ENCODE results near the gene MTIF3. TPM values are rescaled to one million over a fixed set of nuclear protein-coding genes. Genes with fewer than 3 reads are reported as not detected.

MTIF3 gene
- polyA plus RNA-seq, 3 donors: 61.6 to 135 (median 86.6) TPM

DNA sequence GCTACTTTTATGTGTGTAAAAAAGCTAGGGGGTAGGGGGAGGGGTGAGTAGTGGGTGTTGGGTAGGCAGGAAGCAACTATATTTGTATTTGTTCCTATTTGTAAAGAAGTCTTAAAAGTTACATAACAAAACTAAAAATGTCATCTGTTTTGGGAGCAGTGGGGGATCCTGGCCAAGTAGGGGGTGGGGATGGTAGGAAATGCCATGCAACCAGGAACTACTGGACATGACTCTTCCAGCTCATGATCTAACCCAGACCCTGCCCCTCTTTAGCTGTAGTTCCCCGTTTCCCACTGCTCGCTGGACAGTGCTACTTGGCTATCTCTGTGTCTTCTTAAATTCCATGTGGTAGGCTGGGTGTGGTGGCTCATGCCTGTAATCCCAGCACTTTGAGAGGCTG, 22.7 kb downstream of the MTIF3 start:
- H3K27ac Mint-ChIP-seq: peak overlapping the region; percentile 92 to 99 (median 98)
- Histone ChIP-seq H3K9ac (ENCODE audit: insufficient read depth, low read length, poor library complexity, severe bottlenecking) (no peak overlapping the region), H3K4me3 (replicated peaks in 1 of 3; ENCODE audit: low read depth in 2 of 3, low read length in 3 of 3) (peak overlapping the region in 1 of 3 experiments; percentile 80), H4K20me1 (ENCODE audit: insufficient read depth, low read length) (peaks cover 16% of the 10 kb centered on the region), H2AFZ (ENCODE audit: insufficient read depth, low read depth, low read length, poor library complexity, severe bottlenecking) (peak overlapping the region; percentile 4), H3K27me3 (ENCODE audit: control insufficient read depth in 2 of 2, insufficient read depth in 2 of 2, low read length in 2 of 2) (no peaks in the 10 kb centered on the region), H3K79me2 (ENCODE audit: insufficient read depth, low read length) (peaks cover 45% of the 10 kb centered on the region), H3K4me2 (replicated peaks; ENCODE audit: extremely low read depth, low read length, poor library complexity, severe bottlenecking) (peak overlapping the region; percentile 77), H3K27ac (ENCODE audit: low read depth in 1 of 2, low read length in 2 of 2) (peak overlapping the region; percentile 70 to 94), H3K36me3 (replicated peaks in 1 of 2; ENCODE audit: control insufficient read depth in 1 of 2, insufficient read depth in 2 of 2, low read length in 2 of 2) (peaks cover 43 to 46% of the 10 kb centered on the region in 2 donors), H3K4me1 (ENCODE audit: control insufficient read depth in 1 of 2, insufficient read depth in 2 of 2, low read length in 2 of 2) (peaks cover 45 to 51% of the 10 kb centered on the region in 2 donors), H3K9me3 (replicated peaks in 1 of 2; ENCODE audit: control insufficient read depth in 1 of 2, insufficient read depth in 1 of 2, low read length in 2 of 2) (no peaks in the 10 kb centered on the region)
- H3K4me1 Mint-ChIP-seq: peaks cover 40% of the 10 kb centered on the region
- H3K9me3 Mint-ChIP-seq: no peaks in the 10 kb centered on the region
- H3K27me3 Mint-ChIP-seq (ENCODE audit: low read depth in 3 of 3): peaks cover 0 to 1% (median 0%) of the 10 kb centered on the region in 3 donors
- no CpG with 5 or more reads among the region's 2 CpGs for WGBS (ENCODE audit: insufficient coverage)
- H3K4me3 Mint-ChIP-seq: peak overlapping the region; percentile 67 to 74
- DNase-seq: peak; percentile 53 to 69 (median 59)
- TF ChIP-seq, protein P1, sequence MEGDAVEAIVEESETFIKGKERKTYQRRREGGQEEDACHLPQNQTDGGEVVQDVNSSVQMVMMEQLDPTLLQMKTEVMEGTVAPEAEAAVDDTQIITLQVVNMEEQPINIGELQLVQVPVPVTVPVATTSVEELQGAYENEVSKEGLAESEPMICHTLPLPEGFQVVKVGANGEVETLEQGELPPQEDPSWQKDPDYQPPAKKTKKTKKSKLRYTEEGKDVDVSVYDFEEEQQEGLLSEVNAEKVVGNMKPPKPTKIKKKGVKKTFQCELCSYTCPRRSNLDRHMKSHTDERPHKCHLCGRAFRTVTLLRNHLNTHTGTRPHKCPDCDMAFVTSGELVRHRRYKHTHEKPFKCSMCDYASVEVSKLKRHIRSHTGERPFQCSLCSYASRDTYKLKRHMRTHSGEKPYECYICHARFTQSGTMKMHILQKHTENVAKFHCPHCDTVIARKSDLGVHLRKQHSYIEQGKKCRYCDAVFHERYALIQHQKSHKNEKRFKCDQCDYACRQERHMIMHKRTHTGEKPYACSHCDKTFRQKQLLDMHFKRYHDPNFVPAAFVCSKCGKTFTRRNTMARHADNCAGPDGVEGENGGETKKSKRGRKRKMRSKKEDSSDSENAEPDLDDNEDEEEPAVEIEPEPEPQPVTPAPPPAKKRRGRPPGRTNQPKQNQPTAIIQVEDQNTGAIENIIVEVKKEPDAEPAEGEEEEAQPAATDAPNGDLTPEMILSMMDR (IDR thresholded peaks at IDR 0.05): no peak
- peaks cover 38 to 52% of the 10 kb centered on the region in 2 donors for H3K36me3 Mint-ChIP-seq
- intact Hi-C loops (cut with micrococcal nuclease): loop anchor here in 1 of 2 donors (2.0 to 10.0 kb wide), 3 partner anchors 23 to 197 kb away; partner anchors contain the start of genes LNX2, MTIF3, POLR1D and RPL21

DNA sequence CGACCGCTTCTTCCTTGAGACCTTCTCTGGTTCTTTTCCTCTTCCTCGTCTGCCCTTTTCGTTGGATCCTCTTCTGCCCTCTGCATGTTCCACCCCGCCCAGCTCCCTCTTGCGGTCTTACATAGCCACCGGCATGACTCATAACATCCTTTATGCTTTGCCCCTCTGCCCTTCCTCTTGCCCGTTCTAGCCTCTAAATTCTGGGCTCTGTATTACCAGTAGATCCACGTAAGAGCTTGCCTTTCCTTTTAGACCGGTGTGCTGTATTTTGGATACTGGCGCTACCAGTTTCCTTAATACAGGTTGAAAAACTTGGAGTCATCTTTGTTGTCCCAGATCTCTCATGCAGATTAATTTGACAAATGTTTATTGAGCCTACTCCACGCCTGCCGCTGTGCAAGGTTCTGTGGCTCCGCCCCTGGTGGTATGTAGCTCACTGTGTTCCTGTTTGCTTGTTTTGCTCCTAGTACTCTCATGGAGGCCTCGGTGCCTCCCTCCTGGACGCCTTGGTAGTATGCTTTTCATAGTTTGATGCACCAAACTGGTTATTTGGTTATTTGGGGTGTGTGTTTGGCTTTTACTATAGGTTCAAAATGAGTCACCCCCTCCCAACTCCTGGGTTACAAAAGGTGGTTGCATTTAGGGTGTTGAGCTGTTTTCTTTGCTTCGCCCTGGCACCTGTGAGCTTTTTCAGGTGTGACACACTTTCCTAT, 24.3 kb downstream of the MTIF3 start:
- DNase-seq: peak; percentile 91 to 95 (median 94)
- H3K27ac ChIP-seq (ENCODE audit: low read depth in 1 of 2, low read length in 2 of 2): peak overlapping the region; percentile 86 to 94
- 2% methylated on average over 12 of the region's 17 CpGs for WGBS (ENCODE audit: insufficient coverage)
- TF ChIP-seq, protein P1 (IDR thresholded peaks at IDR 0.05): peak; percentile 26
- peaks cover 45 to 51% of the 10 kb centered on the region in 2 donors for H3K4me1 ChIP-seq (ENCODE audit: control insufficient read depth in 1 of 2, insufficient read depth in 2 of 2, low read length in 2 of 2)
- H3K9ac ChIP-seq (ENCODE audit: insufficient read depth, low read length, poor library complexity, severe bottlenecking): peak overlapping the region; percentile 71
- intact Hi-C loops (cut with micrococcal nuclease): loop anchor here in 1 of 2 donors (2.0 to 10.0 kb wide), 4 partner anchors 25 to 199 kb away; partner anchors contain the start of genes LNX2, MTIF3, POLR1D and RPL21
- peaks cover 25 to 39% of the 10 kb centered on the region in 2 donors for H3K36me3 Mint-ChIP-seq
- H3K9me3 Mint-ChIP-seq: no peaks in the 10 kb centered on the region
- peaks cover 27 to 31% of the 10 kb centered on the region in 2 donors for H3K36me3 ChIP-seq (replicated peaks in 1 of 2; ENCODE audit: control insufficient read depth in 1 of 2, insufficient read depth in 2 of 2, low read length in 2 of 2)
- H4K20me1 ChIP-seq (ENCODE audit: insufficient read depth, low read length): peaks cover 13% of the 10 kb centered on the region
- H2AFZ ChIP-seq (ENCODE audit: insufficient read depth, low read depth, low read length, poor library complexity, severe bottlenecking): peak overlapping the region; percentile 50
- H3K9me3 ChIP-seq (replicated peaks in 1 of 2; ENCODE audit: control insufficient read depth in 1 of 2, insufficient read depth in 1 of 2, low read length in 2 of 2): no peaks in the 10 kb centered on the region
- H3K4me3 Mint-ChIP-seq: peak overlapping the region; percentile 74 to 93
- no peaks in the 10 kb centered on the region for H3K27me3 ChIP-seq (ENCODE audit: control insufficient read depth in 2 of 2, insufficient read depth in 2 of 2, low read length in 2 of 2)
- H3K27me3 Mint-ChIP-seq (ENCODE audit: low read depth in 3 of 3): peaks cover 0 to 2% (median 1%) of the 10 kb centered on the region in 3 donors
- H3K4me3 ChIP-seq (replicated peaks in 1 of 3; ENCODE audit: low read depth in 2 of 3, low read length in 3 of 3): peak overlapping the region; percentile 51 to 81 (median 80)
- H3K4me2 ChIP-seq (replicated peaks; ENCODE audit: extremely low read depth, low read length, poor library complexity, severe bottlenecking): peak overlapping the region; percentile 77
- peaks cover 45% of the 10 kb centered on the region for H3K79me2 ChIP-seq (ENCODE audit: insufficient read depth, low read length)
- peak overlapping the region; percentile 92 to 99 (median 98) for H3K27ac Mint-ChIP-seq
- peaks cover 40% of the 10 kb centered on the region for H3K4me1 Mint-ChIP-seq

All from CD14-positive monocyte (primary cell).